Limb (tissue), 2 donors: ENCODE results near the gene POPDC2.
"Not testable (repeated sequence)": the region's sequence is repeated elsewhere in the genome, so short reads cannot be mapped to it uniquely, and the experiment has no call there.

Experiments used
- DNase-seq, 2 donors: peaks; one replicate each; pipeline ENCODE4 v3.0.0-alpha.2; 2016; ENCODE audit errors: extremely low spot score in 2 of 2

Gene POPDC2

DNA sequence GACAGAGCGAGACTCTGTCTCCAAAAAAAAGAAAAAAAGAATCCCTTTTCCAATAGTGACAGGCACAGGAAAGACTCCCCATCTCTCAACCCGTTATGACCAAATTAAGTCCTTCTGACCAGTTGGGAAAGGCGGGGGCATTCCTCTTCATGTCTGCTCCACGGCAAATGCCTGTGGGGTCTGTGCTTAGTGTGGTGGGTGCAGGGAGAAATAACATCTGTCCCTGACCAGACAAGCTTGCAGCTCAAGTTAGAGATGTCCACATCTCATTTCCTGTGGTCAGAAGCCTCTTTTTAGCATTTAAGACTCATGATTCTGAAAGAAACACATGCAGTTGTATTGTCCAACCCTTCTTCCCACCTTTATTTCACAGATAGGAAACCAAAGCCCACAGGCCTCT, 46.5 kb downstream of the POPDC2 start:
- DNase-seq = no peak

DNA sequence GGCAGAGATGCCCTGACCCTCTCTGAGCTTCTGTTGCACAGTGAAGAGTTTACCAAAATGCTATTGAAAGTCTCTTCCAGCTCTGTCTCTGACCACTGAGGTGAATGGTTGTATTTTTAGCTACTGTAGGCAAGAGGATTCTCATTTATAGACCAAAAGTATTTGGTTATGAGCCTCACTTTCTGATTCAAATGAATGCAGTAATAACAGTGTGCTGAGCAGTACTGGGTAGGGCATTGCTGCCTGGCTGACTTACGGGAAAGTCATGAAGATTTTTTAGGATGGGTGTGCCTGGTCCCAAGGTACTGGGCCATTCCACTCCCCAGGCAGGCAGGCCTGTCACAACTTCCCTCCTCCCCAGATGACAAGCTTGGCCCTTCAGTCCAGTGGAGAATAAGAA, 47.2 kb downstream of the POPDC2 start:
- DNase-seq = no peak

DNA sequence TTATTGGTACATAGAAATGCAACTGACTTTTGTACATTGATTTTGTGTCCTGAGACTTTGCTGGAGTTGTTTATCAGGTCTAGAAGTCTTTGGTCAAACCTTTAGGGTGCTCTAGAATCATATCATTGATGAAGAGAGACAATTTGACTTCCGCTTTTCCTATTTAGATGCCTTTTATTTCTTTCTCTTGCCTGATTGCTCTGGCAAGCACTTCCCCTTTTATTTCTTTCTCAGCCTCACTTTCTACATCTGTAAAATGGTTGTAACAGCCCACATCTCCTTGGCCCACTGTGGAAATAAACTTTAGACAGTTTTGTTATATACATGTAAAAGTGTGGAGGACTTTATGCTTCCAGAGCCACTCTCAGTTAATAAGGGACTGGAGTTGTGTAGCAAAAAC, 48.7 kb downstream of the POPDC2 start:
- no peak for DNase-seq

DNA sequence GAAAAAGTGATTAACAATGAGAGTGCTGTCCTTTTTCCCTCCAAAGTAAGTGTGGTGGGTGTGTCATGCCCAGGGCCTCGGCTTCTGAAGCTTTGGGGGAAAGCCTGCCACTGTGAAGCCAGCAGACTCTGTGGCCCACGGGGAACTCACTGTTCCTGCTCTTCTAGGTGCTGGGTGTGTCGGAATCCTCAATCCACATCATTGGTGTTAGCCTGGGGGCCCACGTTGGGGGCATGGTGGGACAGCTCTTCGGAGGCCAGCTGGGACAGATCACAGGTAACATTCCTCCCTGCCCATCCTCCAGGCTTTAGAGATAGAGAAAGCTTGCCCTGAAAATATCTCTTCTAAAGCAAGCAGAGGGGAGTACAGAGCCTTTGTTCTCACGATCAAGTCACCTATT, 51.1 kb downstream of the POPDC2 start:
- DNase-seq = no peak

DNA sequence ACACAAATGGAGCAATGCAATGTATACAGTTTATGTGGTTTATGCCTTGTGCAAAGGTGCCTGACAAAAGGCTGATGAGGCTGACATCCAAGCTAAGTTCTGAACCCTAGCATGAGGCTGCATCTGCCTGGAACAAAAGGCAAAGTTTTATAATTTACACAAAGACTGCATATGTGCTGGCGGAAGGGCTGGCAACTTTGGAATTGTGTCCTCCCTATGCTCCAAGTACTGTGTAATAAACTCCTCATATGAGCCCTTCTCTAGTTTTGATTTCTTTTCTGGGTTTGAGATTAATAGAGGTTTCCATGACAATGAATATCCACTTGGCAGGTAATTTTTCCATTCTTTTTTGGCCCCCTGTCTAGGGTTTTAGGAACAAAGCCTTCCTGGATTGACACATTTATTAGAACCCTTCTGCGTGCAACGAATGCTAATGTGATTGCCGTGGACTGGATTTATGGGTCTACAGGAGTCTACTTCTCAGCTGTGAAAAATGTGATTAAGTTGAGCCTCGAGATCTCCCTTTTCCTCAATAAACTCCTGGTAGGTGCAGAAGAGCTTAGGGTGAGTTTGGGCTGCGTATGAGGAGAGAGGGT, 51.9 kb downstream of the POPDC2 start:
- no peak for DNase-seq

DNA sequence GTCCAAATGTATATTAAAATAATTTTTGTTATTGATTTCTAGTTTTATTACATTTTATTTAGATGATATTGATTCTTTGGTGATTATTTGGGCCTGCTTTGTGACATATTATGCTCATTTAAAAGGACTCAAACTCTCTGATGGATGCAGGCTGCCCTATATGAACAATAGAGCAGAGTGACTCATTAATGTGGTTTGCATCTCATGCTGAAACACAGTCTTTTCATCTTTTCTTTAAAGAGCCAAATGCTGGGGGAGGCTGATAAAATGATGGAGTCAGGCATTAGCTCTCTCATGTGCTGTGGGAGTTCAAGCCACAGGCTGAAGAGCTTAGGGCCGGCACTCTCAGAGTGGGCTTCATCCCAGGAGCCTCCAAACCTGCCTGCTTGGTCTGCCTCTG, 55.5 kb downstream of the POPDC2 start:
- DNase-seq = no peak

DNA sequence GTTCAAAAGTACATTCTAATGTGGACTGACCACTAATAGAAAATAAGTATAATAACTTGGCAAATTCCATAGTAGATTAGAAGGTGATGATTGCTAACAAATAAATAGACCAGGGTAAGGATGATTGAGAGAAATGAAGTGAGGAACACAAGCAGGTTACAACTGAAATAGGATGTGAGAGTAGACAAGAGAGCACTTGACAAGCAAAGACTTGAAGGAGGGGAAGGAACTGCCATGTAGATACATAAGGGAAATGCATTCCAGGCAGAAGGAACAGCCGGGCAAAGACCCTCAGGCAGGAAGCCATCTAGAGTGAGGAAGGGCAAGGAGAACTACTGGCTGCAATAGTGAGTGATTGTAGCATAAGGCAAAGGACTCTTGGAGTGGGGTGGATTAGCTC, 57.7 kb downstream of the POPDC2 start:
- DNase-seq = no peak

DNA sequence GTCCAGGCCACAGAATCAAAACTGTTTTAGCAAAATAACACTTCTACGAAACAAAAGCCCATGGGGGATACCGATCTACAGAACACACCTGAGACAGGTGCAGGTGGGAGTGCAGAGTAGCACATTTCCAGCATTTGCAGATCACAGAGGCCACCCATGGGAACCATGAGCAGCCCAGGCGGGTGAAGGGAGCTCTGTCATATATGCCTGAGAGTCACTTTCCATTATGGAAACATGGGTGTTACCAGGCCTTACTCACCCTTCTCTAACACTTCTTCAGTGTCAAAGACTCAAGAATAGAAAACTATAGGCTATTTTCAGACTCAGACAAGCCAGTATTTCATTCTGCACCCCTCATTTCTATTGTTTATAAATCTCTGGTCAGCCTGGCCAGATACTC, 59.2 kb downstream of the POPDC2 start:
- DNase-seq = no peak

DNA sequence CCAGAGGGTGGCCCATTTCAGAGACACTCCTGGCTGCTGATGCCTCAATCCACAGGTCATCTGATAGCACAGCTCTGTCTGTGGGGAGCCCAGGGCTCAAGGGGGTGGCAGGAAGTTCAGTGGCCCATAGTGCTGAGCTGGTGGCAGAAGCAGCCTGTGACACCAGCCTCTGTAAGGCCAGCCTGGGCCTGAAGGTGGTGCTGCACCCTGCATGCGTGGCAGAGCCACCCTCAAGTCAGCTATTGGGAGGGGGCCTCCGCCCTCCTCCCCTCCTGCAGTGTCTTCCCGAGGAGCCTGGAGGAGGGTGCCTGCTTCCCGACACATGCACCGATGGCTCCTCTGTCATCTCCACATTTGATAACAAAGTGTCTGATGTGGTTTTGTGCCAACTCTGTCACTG, 59.7 kb downstream of the POPDC2 start:
- DNase-seq = no peak

DNA sequence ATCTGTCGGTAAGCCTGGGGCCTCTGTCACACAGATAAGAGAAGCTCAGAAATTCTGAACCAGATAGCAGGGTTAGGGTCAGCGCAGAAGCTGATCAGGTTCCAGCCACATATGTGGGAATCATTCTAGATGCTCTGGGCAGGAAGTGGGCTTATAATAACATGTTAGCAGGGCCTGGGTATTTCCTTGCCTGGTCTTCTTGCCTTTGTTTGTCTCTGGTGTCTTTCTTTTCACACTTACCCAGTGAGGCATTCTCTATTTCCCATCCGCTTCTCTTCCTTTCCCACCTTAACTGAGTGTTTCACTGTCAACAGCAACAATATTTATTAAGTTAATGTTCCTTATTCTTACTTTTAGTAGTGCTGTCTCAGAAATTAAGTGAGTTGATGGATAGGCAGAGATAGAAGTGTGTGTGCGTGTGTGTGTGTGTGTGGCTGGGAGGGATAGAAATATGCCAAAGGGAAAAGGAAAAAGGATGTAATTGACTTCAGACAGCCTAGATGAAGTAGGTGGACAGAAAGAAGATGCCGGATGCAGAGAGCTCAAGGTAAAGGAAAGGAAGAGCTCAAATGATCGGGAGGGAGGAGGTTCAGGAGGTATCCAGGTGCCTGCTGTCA, 60.7 kb downstream of the POPDC2 start:
- DNase-seq = no peak

DNA sequence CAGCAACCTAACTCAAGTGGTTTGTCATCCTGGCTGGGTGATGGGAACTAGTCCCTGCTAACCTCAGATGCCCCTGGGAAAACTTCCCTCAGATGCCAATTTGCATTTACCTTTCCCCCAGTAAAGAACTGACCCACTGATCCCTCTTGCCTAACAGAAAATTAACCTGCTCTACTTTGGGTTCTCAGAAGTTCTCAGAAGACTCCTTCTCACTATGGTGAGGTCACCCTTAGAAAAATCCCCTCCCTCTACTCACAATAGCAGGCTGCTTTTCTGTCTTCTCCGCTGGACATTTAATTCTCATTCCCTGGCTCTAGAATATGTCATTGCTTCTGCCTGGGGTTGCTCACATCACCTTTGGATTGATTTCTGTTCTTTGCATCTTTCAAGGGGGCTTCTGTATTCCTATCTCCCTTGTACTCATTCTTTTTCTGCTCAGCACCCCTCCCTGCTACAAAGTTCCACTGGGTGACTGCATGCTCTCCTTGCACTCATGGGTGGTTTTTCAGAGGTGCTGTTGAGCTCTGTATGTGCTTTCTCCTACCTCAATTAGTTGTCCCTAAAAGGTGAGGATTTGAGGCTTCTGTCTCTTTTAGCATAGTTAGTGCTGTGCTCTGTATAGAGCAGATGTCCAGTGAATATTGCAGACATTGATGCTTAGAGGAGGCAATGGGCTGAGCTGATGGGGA, 61.8 kb downstream of the POPDC2 start:
- no peak for DNase-seq

DNA sequence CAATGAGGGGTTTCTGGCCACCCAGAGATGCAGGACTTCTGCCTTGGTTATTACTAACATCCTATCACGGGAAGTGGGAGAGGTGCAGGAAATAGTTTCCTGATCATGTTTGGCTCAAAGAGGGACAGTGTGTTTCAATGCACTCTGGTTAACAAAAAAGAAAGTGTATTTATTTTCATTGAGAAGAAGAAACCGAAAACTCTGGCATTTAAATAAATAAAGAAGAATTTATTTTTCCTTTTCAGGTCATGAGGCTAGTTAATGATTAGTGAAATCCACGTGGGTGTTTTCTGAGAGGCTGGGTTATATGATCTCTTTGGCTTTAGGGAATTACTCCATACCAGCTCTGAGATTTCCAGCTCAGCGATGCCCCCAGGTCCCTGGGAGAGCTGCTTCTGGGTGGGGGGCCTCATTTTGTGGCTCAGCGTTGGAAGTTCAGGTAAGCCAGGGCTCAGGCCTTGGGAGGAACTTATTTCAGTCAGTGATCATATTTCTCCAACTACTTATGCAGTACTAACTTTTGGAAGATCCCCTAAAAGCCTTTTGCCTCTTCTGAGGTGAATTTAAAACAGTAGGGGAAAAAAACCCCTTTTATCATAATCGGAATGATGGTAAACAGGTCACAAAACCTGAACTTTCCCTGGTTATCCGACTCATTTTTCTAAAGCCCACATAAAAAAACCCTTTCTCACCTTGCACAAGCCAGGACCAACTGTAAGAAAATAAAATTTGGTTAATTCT, 62.7 kb downstream of the POPDC2 start, which contains the start of gene PLA1A:
Gene PLA1A, plus strand, starts transcription at position 338 of the 741 bp plus-strand sequence. Its CDS starts 29 bp downstream, at position 367.
- DNase-seq = no peak

DNA sequence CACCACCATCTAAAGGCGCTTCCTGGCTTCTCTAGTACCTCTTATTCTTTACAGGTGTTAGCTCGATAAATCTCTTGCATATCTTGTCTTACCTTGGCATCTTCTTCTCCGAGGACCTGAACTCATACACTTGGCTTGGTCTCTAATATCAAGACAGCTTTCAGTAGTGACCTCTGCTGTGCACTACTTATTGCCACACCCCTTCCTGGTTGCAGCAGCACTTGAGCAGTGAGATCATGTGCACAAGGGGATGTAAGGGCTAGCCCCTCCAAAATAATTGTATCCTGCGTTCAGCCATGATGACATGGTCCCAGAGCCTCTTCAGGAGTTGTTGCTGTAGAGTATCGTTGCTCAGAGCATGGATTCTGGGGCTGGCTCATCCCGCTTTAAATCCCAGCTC, 64.0 kb downstream of the POPDC2 start:
- DNase-seq = no peak

DNA sequence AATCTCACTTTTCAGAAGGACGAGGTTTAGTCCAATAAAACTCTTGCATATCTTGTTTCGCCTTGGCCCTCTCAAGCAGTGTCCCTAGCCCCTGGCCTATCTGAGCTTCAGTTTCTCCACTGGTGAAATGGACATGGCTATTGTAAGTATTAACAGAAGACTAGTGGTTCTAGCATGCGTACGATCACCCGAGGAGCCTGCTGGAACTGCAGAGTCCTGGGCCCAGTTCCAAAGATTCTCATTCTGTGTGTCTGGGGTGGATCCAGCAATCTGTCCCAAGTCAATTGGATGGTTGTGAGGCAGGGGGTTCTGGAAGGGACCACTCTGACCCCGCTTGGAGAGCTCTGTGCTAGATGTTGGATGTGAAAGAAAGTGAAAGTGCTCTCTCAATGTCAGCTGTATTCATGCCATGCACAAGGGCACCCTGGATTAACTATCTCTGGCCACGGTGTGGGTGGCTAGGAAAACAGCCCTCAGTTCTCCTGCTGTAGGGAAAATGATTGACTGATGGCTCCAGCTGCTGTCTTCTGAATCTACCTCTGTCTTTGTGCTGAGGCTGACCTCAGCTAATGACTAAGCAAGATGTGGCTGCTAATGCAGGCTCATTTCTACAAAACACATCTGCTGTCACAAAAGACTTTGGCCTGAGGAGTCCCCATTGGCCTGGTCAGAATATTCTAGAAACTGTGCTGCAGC, 64.6 kb downstream of the POPDC2 start:
- no peak for DNase-seq

DNA sequence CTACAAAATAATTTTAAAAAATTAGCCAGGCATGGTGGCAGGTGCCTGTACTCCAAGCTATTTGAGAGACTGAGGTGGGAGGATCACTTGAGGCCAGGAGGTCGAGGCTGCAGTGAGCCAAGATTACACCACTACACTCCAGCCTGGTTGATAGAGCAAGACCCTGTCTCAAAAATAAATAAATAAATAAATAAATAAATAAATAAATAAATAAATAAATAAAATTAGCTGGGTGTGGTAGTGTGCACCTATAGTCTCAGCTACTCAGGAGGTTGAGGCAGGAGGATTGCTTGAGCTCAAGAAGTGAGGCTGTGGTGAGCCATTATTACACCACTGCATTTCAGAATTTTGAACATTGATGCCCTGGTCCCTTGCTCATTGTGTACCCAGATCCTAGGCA, 65.5 kb downstream of the POPDC2 start:
- not testable (repeated sequence) for DNase-seq

DNA sequence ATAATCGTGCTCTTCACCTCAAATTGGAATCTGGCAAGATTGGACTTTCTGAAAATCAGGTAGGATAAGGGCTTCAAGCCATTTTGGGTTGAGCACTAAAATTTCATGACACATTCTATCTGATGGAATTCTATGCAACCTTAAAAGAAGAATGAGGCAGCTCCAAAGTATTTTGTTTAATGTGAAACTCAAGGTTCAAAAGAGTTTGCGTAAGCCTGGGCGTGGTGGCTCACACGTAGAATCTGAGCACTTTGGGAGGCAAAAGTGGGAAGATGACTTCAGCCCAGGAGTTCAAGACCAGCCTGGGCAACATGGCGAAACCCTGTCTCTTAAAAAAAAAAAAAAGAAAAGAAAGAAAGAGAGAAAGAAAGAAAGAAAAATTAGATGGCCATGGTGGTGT, 66.3 kb downstream of the POPDC2 start:
- DNase-seq = no peak

DNA sequence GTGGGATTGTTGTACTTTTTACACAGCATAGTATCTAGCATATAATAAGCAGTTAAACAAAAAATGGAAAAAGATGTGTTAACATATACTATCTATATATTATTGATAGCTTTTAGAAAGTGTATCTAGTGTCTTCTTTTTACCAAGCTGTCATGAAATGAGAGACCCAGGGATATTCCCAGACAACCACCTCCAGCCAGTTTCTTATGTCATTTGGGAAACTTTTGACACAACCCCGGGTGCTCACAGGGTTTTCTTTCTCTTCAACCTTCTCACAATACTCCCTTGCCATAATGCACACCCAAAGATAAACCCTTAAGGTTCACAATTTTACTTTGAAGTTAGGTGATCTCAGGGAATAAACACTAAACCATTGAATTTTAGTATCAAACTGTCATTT, 67.5 kb downstream of the POPDC2 start:
- DNase-seq = no peak
